ENCODE measurements around the gene ALPP.

DNA sequence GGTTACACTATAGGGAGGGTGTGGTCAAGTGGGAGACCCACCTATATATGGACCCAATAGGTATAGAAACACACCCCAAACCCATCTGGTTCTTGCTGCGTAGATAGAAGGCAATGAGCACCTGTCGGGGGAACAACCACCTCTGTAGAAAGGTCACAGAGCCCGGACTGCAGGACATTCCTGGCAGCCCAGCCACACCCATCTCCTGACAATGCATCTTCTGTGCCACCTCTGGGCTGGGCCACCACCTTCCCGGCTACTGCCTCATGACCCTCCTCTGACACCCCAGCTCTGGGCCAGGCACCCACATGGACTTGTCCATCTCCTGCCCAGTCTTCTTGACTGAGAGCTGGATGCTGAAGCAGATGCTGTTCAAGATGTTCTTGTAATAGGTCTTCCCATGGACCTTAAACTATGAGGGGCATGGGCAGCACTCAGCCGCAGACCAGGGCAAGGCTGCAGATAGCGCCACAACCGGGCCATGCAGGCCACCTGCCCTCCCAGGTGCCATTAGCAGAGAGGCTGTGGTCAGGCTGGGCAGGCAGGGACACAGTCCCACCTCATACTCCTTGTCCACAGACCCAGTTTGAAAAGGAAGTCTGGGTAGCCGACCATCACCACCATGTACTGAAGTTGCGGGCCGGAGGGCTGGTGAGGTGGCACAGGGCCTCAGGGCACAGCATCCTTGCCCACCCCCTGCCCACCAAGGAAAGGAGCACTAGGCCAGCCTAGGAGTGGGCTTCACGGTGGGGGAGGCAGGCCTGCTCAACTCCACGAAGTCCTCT, 37.4 kb downstream of the ALPP start:
- TF ChIP-seq, protein P1, sequence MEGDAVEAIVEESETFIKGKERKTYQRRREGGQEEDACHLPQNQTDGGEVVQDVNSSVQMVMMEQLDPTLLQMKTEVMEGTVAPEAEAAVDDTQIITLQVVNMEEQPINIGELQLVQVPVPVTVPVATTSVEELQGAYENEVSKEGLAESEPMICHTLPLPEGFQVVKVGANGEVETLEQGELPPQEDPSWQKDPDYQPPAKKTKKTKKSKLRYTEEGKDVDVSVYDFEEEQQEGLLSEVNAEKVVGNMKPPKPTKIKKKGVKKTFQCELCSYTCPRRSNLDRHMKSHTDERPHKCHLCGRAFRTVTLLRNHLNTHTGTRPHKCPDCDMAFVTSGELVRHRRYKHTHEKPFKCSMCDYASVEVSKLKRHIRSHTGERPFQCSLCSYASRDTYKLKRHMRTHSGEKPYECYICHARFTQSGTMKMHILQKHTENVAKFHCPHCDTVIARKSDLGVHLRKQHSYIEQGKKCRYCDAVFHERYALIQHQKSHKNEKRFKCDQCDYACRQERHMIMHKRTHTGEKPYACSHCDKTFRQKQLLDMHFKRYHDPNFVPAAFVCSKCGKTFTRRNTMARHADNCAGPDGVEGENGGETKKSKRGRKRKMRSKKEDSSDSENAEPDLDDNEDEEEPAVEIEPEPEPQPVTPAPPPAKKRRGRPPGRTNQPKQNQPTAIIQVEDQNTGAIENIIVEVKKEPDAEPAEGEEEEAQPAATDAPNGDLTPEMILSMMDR (IDR thresholded peaks at IDR 0.05; ENCODE audit: insufficient read depth, low read length, poor library complexity, severe bottlenecking): no peak
- TF ChIP-seq EZH2phosphoT487 (conservative IDR thresholded peaks at IDR 0.05; ENCODE audit: low read length): no peak

Data from SU-DHL-6 (cell line).